HepG2 (cell line): Measurements from ENCODE around the gene SPHK2. TPM values are rescaled to one million over a fixed set of nuclear protein-coding genes. Genes with fewer than 3 reads are reported as not detected.

ENCODE experiments used
- ARID4A ChIP-seq: sonication (generic); formaldehyde crosslinking; IDR thresholded peaks from 2 replicates; pipeline ENCODE4 v1.5.0; 2020; ENCODE audit warnings: mild to moderate bottlenecking, missing genetic modification reagents, borderline replicate concordance
- DR1 ChIP-seq: sonication (generic); formaldehyde crosslinking; IDR thresholded peaks from 2 replicates; pipeline ENCODE4 v1.8.0; 2021; ENCODE audit warnings: mild to moderate bottlenecking, missing genetic modification reagents, inconsistent platforms
- GABPB1 ChIP-seq: IDR thresholded peaks from 2 replicates; pipeline ENCODE4 v1.6.1; 2016; ENCODE audit warnings: mild to moderate bottlenecking, missing genetic modification reagents, moderate library complexity, missing compliant biosample characterization
- HOMEZ ChIP-seq: IDR thresholded peaks from 2 replicates; pipeline ENCODE4 v1.6.1; 2016; ENCODE audit warnings: low read depth
- IRF2 ChIP-seq: IDR thresholded peaks from 2 replicates; pipeline ENCODE4 v1.6.1; 2018; ENCODE audit warnings: missing genetic modification reagents, missing compliant biosample characterization
- MED13 ChIP-seq: sonication (generic); formaldehyde crosslinking; IDR thresholded peaks from 2 replicates; pipeline ENCODE4 v1.5.0; 2020; ENCODE audit warnings: missing genetic modification reagents
- MEIS1 ChIP-seq: sonication (generic); formaldehyde crosslinking; IDR thresholded peaks from 2 replicates; pipeline ENCODE4 v1.9.0; 2021; ENCODE audit warnings: mild to moderate bottlenecking, missing genetic modification reagents, moderate library complexity, borderline replicate concordance
- MTF1 ChIP-seq: sonication (generic); formaldehyde crosslinking; IDR thresholded peaks from 2 replicates; pipeline ENCODE4 v1.5.0; 2020; ENCODE audit warnings: missing genetic modification reagents
- MXD3 ChIP-seq: IDR thresholded peaks from 2 replicates; pipeline ENCODE4 v1.6.1; 2016; ENCODE audit warnings: mild to moderate bottlenecking, missing biosample characterization, missing genetic modification reagents
- NFYB ChIP-seq: sonication (generic); formaldehyde crosslinking; IDR thresholded peaks from 2 replicates; pipeline ENCODE4 v1.4.0; 2020; ENCODE audit warnings: missing genetic modification reagents
- PAXIP1 ChIP-seq: sonication (generic); formaldehyde crosslinking; conservative IDR thresholded peaks from 2 replicates; pipeline ENCODE4 v1.4.0; 2020; ENCODE audit warnings: mild to moderate bottlenecking, missing genetic modification reagents, moderate library complexity
- STAT5B ChIP-seq: sonication (generic); formaldehyde crosslinking; IDR thresholded peaks from 2 replicates; pipeline ENCODE4 v1.4.0; 2020; ENCODE audit warnings: missing genetic modification reagents
- TCF7L2 ChIP-seq: IDR thresholded peaks from 2 replicates; pipeline ENCODE4 v1.6.1; 2011; ENCODE audit warnings: mild to moderate bottlenecking, low read depth, low read length, moderate library complexity
- TOE1 ChIP-seq: sonication (generic); formaldehyde crosslinking; IDR thresholded peaks from 2 replicates; pipeline ENCODE4 v1.4.0; 2020; ENCODE audit warnings: mild to moderate bottlenecking, missing genetic modification reagents
- XBP1 ChIP-seq: sonication (generic); formaldehyde crosslinking; IDR thresholded peaks from 2 replicates; pipeline ENCODE4 v1.5.0; 2020; ENCODE audit warnings: missing genetic modification reagents
- ZNF138 ChIP-seq: sonication (generic); formaldehyde crosslinking; IDR thresholded peaks from 2 replicates; pipeline ENCODE4 v1.5.0; 2020; ENCODE audit warnings: mild to moderate bottlenecking, low read depth, missing genetic modification reagents
- ZNF564 ChIP-seq: sonication (generic); formaldehyde crosslinking; IDR thresholded peaks from 2 replicates; pipeline ENCODE4 v1.8.1; 2023; ENCODE audit warnings: mild to moderate bottlenecking, missing genetic modification reagents
- ZNF616 ChIP-seq: sonication (generic); formaldehyde crosslinking; IDR thresholded peaks from 2 replicates; pipeline ENCODE4 v1.5.0; 2020; ENCODE audit warnings: low read depth, mild to moderate bottlenecking, missing genetic modification reagents
- ZNF782 ChIP-seq: sonication (generic); formaldehyde crosslinking; IDR thresholded peaks from 2 replicates; pipeline ENCODE4 v1.4.0; 2020; ENCODE audit warnings: missing genetic modification reagents, mild to moderate bottlenecking, borderline replicate concordance
- ZNF841 ChIP-seq: sonication (generic); formaldehyde crosslinking; IDR thresholded peaks from 2 replicates; pipeline ENCODE4 v1.8.1; 2023; ENCODE audit warnings: missing genetic modification reagents, borderline replicate concordance
- polyA plus RNA-seq, 8 experiments: library from polyadenylated mRNA; depleted of rRNA in 3 of 8; stranded (reverse) in 7 of 8; unstranded in 1 of 8; fragments of >200 nt; fragmentation: Illumina TruSeq in 4 of 8; extraction: Trizol in 4 of 8; gene quantifications; 2 replicates each; pipeline versions ENCODE4 v1.2.1 to v1.2.3, GENCODE V29; 2011 to 2016; ENCODE audit warnings: low read depth in 4 of 8, missing spikeins in 1 of 8, mixed read lengths in 1 of 8; ENCODE audit not compliant: insufficient read depth in 1 of 8
- total RNA-seq, 5 experiments: library from RNA; depleted of rRNA; stranded (reverse); fragments of >200 nt; fragmentation: Illumina TruSeq; extraction: Trizol; gene quantifications; 2 replicates each; pipeline ENCODE4 v1.2.3, GENCODE V29; 2016; ENCODE audit warnings: low read depth in 1 of 5

Gene SPHK2
- total and polyA plus RNA-seq, 2 of the 13 experiments (the other 11 are each of a cell fraction or from before 2014, with no cell fraction given): 2.9 to 14.4 TPM

GRCh38 chr19:48646001-48646721 is 26.9 kb downstream of the SPHK2 start, which contains the start of gene CA11 (continued):
- peak; percentile 38; the same call in 1 of the 2 replicates for TF ChIP-seq ARID4A
- TF ChIP-seq TOE1: no peak
- no peak for TF ChIP-seq XBP1 (CRISPR knock-in tag)
- no peak for TF ChIP-seq MEIS1 (CRISPR knock-in tag)
- TF ChIP-seq HOMEZ (CRISPR knock-in tag): no peak
- peak; percentile 58; the same call in 1 of the 2 replicates for TF ChIP-seq GABPB1 (CRISPR knock-in tag)
- no peak for TF ChIP-seq MTF1
- no peak for TF ChIP-seq ZNF782 (CRISPR knock-in tag)
- 0 out of 2 replicates have a peak, but pooled peaks have one; percentile 14 for TF ChIP-seq PAXIP1 (CRISPR knock-in tag)
- 0 out of 2 replicates have a peak, but pooled peaks have one; percentile 30 for TF ChIP-seq MXD3 (CRISPR knock-in tag)
- no peak for TF ChIP-seq NFYB (CRISPR knock-in tag)
- TF ChIP-seq ZNF616: no peak
- no peak for TF ChIP-seq STAT5B (CRISPR knock-in tag)
- TF ChIP-seq DR1: no peak
- peak; percentile 77; the same call in 1 of the 2 replicates for TF ChIP-seq IRF2 (CRISPR knock-in tag)
- no peak for TF ChIP-seq TCF7L2
- TF ChIP-seq ZNF138 (CRISPR knock-in tag): no peak
- no peak for TF ChIP-seq MED13
- no peak for TF ChIP-seq ZNF841 (CRISPR knock-in tag)
- TF ChIP-seq ZNF564: no peak
